Prostate gland (tissue), 2 donors: ENCODE data around the gene NOTUM. TPM values are rescaled to one million over a fixed set of nuclear protein-coding genes. Genes with fewer than 3 reads are reported as not detected.

ENCODE experiments used
- DNase-seq: peaks from one replicate; pipeline ENCODE4 v3.0.0-alpha.2; 2019; ENCODE audit warnings: low spot score
- H3K27ac ChIP-seq, 2 donors: fragments of 200-600 bp; sonication (generic); 2 replicates each; pipeline ENCODE4 v1.5.1; 2017 to 2019
- H3K27me3 ChIP-seq: fragments of 200-600 bp; sonication (generic); replicated peaks from 2 replicates; pipeline ENCODE4 v1.5.1; 2019; ENCODE audit not compliant: insufficient read depth
- H3K36me3 ChIP-seq, 2 donors: fragments of 200-600 bp; sonication (generic); 1 replicate in 1 of 2; 2 replicates in 1 of 2; pipeline versions ENCODE4 v1.5.1 to v1.8.1; 2017 to 2019
- H3K4me1 ChIP-seq: fragments of 200-600 bp; sonication (generic); replicated peaks from 2 replicates; pipeline ENCODE4 v1.5.1; 2019
- H3K4me3 ChIP-seq, 2 donors: fragments of 200-600 bp; sonication (generic); 2 replicates each; pipeline ENCODE4 v1.5.1; 2017 to 2019
- H3K9me3 ChIP-seq: fragments of 200-600 bp; sonication (generic); 2 replicates; pipeline ENCODE4 v1.5.1; 2017
- CTCF ChIP-seq, 4 experiments: fragments of 200-600 bp in 2 of 4; fragments of 450-650 bp in 2 of 4; sonication (generic) in 2 of 4; IDR thresholded peaks; 1 replicate in 3 of 4; 2 replicates in 1 of 4; pipeline ENCODE4 v1.5.1; 2016 to 2019; ENCODE audit warnings: antibody characterized with exemption in 4 of 4, mild to moderate bottlenecking in 2 of 4, moderate library complexity in 2 of 4
- POLR2A ChIP-seq: fragments of 450-650 bp; IDR thresholded peaks from one replicate; pipeline ENCODE4 v1.6.1; 2016; ENCODE audit warnings: antibody characterized with exemption, mild to moderate bottlenecking
- POLR2AphosphoS5 ChIP-seq: sonication (generic); formaldehyde crosslinking; IDR thresholded peaks from one replicate; pipeline ENCODE4 v1.6.1; 2017; ENCODE audit warnings: antibody characterized with exemption
- WGBS: methylation state at CpG from one replicate; pipeline ENCODE4 v1.1.5; 2018; 5-methylcytosine and 5-hydroxymethylcytosine counted together
- intact Hi-C: fragments of 100-400 bp; cut with DNase I; formaldehyde crosslinking; loops from one replicate; pipeline ENCODE4 v1.14.2; 2022
- total RNA-seq, 2 donors: library from RNA; depleted of rRNA; stranded (reverse); fragments of >200 nt; gene quantifications; one replicate each; pipeline ENCODE4 v1.1.0, GENCODE V29; 2016

The NOTUM gene
- total RNA-seq, 2 donors from 2014 or later, result 0.50 to 8.3 TPM

- Histone ChIP-seq H3K27ac (no peak overlapping the region), H3K4me1 (peaks cover 22% of the 10 kb centered on the region), H3K4me3 (no peak overlapping the region), H3K36me3 (no peaks in the 10 kb centered on the region), H3K27me3 (no peaks in the 10 kb centered on the region), H3K9me3 (no peaks in the 10 kb centered on the region)
- intact Hi-C loops, result no loop called here
- TF ChIP-seq CTCF (IDR thresholded peaks at IDR 0.05) (no peak), POLR2A (no peak), POLR2AphosphoS5 (no peak)
- DNase-seq, result no peak
- WGBS, result 68% methylated on average over 21 of the region's 21 CpGs
Observed at GRCh38 chr17:81924557-81925532, 36.1 kb downstream of the NOTUM start.

- DNase-seq, result no peak
- no peaks in the 10 kb centered on the region for H3K9me3 ChIP-seq
- H3K4me1 ChIP-seq, result peaks cover 20% of the 10 kb centered on the region
- no peak overlapping the region for H3K4me3 ChIP-seq
- intact Hi-C loops, result no loop called here
- peak overlapping the region; percentile 38 to 47 for H3K27ac ChIP-seq
- H3K36me3 ChIP-seq, result no peaks in the 10 kb centered on the region
- WGBS, result 43% methylated on average over 32 of the region's 32 CpGs
- no peak for TF ChIP-seq POLR2AphosphoS5
- no peaks in the 10 kb centered on the region for H3K27me3 ChIP-seq
Observed at GRCh38 chr17:81923302-81924260, 37.4 kb downstream of the NOTUM start.

- intact Hi-C loops, result no loop called here
- H3K4me3 ChIP-seq, result no peak overlapping the region
- no peak for DNase-seq
- no peaks in the 10 kb centered on the region for H3K9me3 ChIP-seq
- peaks cover 14% of the 10 kb centered on the region for H3K4me1 ChIP-seq
- H3K27ac ChIP-seq, result peak overlapping the region in 1 of 2 donors; percentile 38
- H3K27me3 ChIP-seq, result no peaks in the 10 kb centered on the region
- WGBS, result 80% methylated on average over 25 of the region's 58 CpGs
- TF ChIP-seq POLR2AphosphoS5 (no peak), CTCF (IDR thresholded peaks at IDR 0.05) (no peak)
- no peaks in the 10 kb centered on the region for H3K36me3 ChIP-seq
Observed at GRCh38 chr17:81922566-81923301, 38.3 kb downstream of the NOTUM start.

GRCh38 chr17:81921996-81922565 is 38.9 kb downstream of the NOTUM start:
- WGBS, result 93% methylated on average over 23 of the region's 23 CpGs
- H3K9me3 ChIP-seq, result no peaks in the 10 kb centered on the region
- no peak for DNase-seq
- no peak overlapping the region for H3K27ac ChIP-seq
- no peaks in the 10 kb centered on the region for H3K27me3 ChIP-seq
- H3K4me3 ChIP-seq, result no peak overlapping the region
- H3K4me1 ChIP-seq, result peaks cover 14% of the 10 kb centered on the region
- TF ChIP-seq POLR2A (no peak), CTCF (IDR thresholded peaks at IDR 0.05) (no peak), POLR2AphosphoS5 (no peak)
- no peaks in the 10 kb centered on the region for H3K36me3 ChIP-seq
- intact Hi-C loops, result no loop called here
